HG02571 (cell line): ENCODE results near the gene ZNF467.

ENCODE experiments used
- ATAC-seq: cut with Tn5 transposase; IDR thresholded peaks from one replicate; pipeline ENCODE4 v1.9.1; 2021; ENCODE audit warnings: mild to moderate bottlenecking, moderate library complexity; ENCODE audit not compliant: unreplicated experiment

The ZNF467 gene

DNA sequence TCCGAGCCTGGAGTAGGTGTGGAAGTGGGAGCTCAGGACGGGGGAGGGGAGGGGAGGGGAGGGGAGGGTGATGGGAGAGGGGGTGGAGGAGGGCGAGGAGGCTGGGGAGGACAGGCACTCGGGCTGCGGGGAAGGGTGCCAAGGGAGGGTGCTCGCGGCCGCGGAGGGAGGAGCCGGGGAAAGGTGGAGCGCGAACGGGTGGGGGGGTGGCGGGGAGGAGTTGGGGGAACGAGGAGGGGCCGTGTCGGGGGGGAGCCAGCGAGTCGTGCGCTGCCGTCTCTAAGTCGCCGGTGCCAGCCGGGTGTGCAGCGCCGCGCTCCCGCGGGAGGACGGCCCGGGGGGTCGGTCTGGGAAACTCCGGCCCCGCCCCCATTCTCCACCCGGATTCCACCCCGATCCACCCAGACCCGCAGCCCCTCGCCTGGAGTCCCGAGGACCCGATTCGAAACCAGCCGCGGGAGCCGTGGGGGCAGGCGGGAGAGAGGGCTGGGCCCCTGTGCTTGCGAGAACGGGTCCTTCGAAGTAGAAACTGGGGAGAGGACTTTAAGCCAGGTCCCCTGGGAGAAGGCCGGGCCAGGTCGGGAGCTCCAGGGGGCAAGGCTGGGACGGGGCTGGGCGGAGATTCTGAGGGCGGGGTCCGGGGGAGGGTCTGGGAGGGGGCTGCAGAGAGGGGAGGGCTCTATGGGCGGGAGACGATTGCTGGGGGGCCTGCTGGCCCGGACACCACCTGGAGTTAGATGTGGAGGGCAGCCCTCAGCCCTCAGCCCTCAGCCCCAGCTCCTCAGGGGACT is at the start of gene ZNF467:
Gene ZNF467 (minus strand): TSS at position 143 of the 791 bp plus-strand sequence. CDS start 2,556 bp downstream, outside the sequence.
- ATAC-seq = no peak

- no peak for ATAC-seq
Observed at GRCh38 chr7:149822353-149822943, 49.1 kb upstream of the ZNF467 start.

DNA sequence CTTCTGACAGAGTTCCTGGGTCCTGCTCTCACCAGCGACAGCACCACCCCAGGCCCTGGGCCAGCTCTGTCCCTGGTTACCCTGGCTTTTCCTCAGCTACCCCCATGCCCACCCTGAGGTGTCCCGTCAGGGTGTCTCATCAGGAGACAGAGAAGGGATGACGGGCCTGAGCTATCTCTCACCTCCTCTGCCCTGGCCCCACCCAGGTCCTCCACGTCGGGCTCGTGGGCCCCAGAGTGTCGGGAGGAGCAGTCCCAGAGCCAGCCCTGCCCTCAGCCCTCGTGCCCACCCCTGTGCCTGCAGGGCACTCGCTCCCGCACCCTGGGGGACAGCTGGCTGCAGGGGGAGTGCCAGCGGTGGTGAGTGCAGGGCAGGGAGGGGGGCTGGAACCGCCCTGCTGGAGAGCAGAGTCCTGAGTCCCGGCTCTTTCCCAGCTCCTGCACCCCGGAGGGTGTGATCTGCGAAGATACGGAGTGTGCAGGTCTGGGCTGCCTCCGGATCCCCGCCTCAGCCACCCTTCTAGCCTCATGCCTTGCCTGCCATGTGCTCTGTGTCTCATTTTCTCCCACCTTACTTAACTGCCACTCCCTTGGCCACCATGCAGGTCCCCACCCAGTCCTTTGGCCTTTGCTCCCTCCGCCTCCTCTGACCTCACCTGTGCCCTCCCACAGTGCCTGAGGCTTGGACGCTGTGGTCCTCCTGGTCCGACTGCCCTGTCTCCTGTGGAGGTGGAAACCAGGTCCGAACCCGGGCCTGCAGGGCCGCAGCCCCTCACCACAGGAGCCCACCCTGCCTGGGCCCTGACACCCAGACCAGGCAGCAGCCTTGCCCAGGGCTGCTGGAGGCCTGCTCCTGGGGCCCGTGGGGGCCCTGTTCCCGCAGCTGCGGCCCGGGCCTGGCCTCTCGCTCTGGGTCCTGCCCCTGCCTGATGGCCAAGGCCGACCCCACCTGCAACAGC is 48.1 kb upstream of the ZNF467 start:
- ATAC-seq = no peak

DNA sequence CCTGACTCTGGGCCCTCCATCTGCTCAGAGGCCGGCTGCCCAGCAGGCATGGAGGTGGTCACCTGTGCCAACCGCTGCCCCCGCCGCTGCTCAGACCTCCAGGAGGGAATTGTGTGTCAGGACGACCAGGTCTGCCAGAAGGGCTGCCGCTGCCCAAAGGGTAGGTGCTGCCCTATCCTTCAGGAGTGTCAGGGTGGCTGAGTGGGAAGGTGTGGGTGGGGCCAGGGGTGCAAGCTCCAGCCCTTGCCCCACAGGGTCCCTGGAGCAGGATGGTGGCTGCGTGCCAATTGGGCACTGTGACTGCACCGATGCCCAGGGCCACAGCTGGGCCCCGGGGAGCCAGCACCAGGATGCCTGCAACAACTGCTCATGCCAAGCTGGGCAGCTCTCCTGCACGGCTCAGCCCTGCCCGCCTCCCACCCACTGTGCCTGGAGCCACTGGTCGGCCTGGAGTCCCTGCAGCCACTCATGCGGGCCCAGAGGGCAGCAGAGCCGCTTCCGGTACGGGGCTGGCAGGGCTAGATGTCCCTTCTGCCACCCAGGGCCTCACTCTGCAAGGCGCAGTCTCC is 47.3 kb upstream of the ZNF467 start:
- ATAC-seq = no peak

DNA sequence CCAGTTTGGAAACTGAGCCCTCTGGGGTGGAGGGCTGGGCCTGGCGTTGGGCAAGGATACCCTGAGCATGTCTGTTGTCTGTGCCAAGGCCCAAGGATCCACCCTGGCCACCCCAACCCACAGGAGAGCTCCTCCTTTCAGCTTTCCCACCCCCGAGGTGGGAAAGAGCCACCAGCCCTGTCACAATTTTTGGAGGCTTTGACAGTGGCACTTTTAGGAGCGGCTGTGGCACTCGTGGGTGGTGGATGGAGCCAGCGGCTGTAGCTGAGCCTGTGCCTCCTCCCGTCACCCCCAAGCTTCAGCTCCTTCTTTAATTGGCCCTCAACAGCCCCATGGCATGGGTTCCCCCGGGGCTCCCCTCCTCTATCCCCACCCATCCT is 46.6 kb upstream of the ZNF467 start:
- no peak for ATAC-seq

DNA sequence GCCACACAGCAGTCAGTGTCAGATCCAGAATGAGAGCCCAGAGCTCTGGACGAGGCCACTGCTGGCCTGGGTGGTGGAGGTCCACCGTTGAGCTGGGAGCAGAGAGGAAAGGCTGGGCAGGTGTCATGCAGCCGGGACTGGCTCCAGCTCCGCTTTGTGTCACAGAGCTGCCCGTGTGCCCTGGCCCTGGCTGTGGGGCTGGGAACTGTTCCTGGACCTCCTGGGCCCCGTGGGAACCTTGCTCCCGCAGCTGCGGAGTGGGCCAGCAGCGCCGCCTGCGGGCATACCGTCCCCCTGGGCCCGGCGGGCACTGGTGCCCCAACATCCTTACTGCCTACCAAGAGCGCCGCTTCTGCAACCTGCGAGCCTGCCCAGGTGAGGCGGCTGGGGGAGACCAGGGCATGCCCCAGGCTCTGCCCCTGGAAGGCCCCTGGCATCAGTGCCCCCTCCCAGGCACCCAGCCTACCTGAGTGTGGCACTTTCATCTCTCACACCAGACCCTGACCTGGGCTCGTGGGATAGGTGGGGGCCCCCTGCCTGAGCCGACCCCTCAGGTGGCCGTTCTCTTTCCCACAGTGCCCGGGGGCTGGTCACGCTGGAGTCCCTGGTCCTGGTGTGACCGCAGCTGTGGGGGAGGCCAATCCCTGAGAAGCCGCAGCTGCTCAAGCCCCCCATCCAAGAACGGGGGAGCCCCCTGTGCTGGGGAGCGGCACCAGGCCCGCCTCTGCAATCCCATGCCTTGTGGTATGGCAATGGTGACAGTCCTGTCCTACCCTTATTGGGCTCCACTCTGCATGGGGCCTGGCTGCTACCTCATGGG is 46.0 kb upstream of the ZNF467 start:
- ATAC-seq = no peak

- ATAC-seq = no peak
Observed at GRCh38 chr7:149818536-149818840, 45.1 kb upstream of the ZNF467 start.

GRCh38 chr7:149817836-149818535 is 44.6 kb upstream of the ZNF467 start:
- ATAC-seq = no peak

DNA sequence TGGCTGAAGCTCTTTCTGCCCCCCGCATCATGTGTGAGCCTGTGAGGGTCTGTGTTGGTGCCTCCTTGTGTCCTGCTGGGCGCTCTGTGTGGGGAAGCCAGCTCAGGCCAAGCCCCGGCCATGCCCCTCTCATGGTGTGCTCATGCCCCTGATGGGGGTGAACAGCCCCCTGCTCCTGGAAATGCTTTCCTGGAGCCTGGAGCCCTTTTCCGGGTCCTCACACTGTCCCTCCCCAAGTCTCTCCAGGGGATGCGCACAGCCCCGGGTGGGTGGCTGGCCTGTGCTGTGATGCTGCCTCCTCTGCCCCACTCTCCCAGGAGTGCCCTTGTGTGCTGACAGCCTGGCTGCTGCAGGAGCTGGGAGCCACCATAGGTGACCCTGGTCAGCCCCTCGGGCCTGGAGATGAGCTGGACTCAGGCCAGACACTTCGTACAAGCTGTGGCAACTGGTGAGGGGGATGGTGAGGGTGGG is 43.9 kb upstream of the ZNF467 start:
- ATAC-seq = no peak

GRCh38 chr7:149816794-149817193 is 43.4 kb upstream of the ZNF467 start:
- no peak for ATAC-seq

GRCh38 chr7:149816267-149816751 is 42.9 kb upstream of the ZNF467 start:
- no peak for ATAC-seq

DNA sequence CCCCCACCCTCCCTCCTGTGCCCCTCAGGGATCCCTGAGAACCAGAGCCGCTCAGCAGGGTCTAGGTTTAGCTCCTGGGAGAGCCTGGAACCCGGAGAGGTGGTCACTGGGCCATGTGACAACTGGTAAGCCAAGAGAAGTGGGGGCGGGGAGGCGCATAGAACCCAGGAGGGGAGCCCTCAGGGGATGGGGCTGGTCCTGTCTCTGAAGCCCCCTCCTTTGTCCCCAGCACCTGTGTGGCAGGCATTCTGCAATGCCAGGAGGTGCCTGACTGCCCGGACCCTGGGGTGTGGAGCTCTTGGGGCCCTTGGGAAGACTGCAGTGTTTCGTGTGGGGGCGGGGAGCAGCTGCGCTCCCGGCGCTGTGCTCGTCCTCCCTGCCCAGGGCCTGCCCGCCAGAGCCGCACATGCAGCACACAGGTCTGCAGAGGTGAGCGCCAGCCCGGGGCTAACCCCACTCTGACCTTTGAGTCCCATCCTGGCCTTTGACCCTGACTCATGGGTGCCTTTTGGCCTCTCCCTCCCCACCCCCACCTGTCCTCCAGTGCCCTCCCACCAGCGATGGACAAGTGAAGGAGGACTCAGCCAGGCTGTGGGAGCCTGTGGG is 42.4 kb upstream of the ZNF467 start:
- ATAC-seq = no peak

- ATAC-seq = no peak
Observed at GRCh38 chr7:149815121-149815520, 41.7 kb upstream of the ZNF467 start.

GRCh38 chr7:149814494-149814893 is 41.1 kb upstream of the ZNF467 start:
- ATAC-seq = no peak

- ATAC-seq = no peak
Observed at GRCh38 chr7:149813254-149814035, 40.1 kb upstream of the ZNF467 start.

- no peak for ATAC-seq
Observed at GRCh38 chr7:149811831-149812490, 38.6 kb upstream of the ZNF467 start.

- no peak for ATAC-seq
Observed at GRCh38 chr7:149811221-149811620, 37.8 kb upstream of the ZNF467 start.

GRCh38 chr7:149809215-149809614 is 35.8 kb upstream of the ZNF467 start:
- no peak for ATAC-seq
